LNCAP (cell line): ENCODE measurements around the gene THYN1.

Source experiments
- TF ChIP-seq, protein P1 (sequence below): fragments of 450-650 bp; IDR thresholded peaks from 2 replicates; pipeline ENCODE4 v1.5.1; 2017; ENCODE audit warnings: mild to moderate bottlenecking

The THYN1 gene

DNA sequence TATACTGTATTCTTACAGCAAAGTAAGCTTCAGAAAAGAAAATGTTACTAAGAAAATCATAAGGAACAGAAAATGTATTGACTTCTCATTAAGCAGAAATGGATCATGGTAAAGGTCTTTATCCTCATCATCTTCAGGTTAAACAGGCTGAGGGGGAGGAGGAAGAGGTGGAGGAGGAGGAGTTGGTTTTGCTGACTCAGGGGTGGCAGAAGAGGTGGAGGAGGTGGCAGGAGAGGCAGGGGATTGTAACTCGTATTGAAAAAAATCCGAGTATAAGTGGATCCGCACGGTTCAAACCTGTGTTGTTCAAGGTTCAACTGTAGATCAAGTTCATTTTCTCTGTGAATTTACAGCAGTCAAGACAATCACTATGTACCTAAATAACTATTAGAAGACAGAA lies 36.0 kb upstream of the THYN1 start:
- TF ChIP-seq, protein P1, sequence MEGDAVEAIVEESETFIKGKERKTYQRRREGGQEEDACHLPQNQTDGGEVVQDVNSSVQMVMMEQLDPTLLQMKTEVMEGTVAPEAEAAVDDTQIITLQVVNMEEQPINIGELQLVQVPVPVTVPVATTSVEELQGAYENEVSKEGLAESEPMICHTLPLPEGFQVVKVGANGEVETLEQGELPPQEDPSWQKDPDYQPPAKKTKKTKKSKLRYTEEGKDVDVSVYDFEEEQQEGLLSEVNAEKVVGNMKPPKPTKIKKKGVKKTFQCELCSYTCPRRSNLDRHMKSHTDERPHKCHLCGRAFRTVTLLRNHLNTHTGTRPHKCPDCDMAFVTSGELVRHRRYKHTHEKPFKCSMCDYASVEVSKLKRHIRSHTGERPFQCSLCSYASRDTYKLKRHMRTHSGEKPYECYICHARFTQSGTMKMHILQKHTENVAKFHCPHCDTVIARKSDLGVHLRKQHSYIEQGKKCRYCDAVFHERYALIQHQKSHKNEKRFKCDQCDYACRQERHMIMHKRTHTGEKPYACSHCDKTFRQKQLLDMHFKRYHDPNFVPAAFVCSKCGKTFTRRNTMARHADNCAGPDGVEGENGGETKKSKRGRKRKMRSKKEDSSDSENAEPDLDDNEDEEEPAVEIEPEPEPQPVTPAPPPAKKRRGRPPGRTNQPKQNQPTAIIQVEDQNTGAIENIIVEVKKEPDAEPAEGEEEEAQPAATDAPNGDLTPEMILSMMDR = no peak

DNA sequence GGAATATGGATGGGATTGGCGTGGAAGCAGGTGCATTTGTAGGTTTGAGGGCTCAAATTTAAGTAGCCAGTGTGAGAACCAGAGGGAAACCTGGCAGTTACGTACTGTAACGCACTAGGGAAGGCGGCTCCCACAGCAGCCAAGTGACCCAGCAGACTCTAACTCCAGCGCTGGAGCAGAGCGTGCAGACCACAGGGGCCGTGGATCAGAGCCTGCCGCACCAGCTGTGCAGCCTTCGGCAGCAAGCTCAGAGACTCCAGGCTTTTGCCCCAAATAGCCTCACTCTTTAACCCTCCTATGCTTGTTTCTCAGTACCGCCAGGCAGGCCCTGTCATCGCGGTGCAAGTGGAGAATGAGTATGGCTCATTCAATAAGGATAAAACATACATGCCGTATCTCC lies 35.3 kb upstream of the THYN1 start:
- TF ChIP-seq, protein P1 = no peak

DNA sequence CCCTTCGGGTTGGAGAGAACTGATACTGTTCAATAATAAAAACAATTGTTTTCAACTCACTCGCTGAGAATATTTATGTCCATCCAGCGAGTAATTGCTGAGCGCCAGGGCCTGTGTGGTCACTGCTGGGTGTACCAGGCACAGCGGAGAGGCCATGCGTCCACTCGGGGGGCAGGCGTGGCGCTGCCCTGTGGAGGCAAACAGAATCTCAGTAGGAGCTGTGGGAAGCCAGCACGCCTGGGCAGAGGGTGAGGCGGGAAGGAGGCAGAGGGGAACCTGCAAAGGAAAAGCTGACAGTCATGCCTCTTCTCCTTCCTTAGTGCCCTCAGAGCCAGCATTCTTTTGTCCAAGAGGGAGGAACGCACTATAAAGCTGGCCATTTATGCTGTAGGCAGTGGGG lies 34.4 kb upstream of the THYN1 start:
- TF ChIP-seq, protein P1 = no peak

GRCh38 chr11:134283461-134284230 lies 30.5 kb upstream of the THYN1 start:
- TF ChIP-seq, protein P1 = no peak

GRCh38 chr11:134282121-134283045 lies 29.2 kb upstream of the THYN1 start:
- TF ChIP-seq, protein P1 = no peak

DNA sequence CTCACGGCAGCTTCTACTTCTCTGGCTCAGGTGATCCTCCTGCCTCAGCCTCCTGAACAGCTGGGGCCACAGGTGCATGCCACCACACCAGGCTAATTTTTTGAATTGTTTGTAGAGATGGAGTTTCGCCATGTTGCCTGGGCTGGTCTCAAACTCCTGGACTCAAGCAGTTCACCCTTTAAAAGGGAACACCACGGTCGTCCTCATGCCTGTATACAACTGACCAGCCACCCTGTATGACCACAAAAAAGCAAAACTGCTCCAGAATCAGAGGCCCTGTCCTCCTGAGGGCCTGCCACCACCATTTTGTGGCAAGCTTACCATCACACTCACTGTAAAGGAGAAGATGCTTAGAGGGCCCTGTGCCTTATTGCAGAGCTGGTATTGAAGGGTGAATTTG lies 25.2 kb upstream of the THYN1 start:
- TF ChIP-seq, protein P1 = no peak

GRCh38 chr11:134277183-134278001 lies 24.2 kb upstream of the THYN1 start:
- TF ChIP-seq, protein P1 = no peak
